ENCODE results near the gene MOGAT3. TPM values are rescaled to one million over a fixed set of nuclear protein-coding genes. Genes with fewer than 3 reads are reported as not detected.

MOGAT3 gene
- total RNA-seq, 2 experiments from 2014 or later, result not detected

DNA sequence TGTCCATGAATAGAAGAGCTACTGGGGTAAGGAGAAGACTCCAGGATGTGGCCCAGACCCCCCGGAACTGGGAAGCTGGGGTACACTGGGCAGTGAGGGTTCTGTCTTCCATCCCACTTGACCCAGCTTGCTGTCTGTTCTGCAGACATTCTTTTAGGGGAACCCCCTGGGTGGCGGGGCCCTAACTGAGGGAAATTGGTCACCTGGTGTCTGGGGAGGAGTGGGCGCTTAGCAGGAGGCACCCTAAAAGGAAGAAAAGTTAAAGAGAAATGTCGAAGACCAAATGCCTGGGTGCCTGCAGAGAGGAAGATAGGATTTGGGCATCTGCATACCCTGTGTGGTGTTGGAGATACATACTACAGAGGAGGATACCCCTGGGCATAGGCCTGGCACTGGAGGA, 45.5 kb downstream of the MOGAT3 start:
- Mint-ChIP-seq H3K27ac (peak overlapping the region; percentile 41), H3K36me3 (ENCODE audit: low read depth) (peaks cover 12% of the 10 kb centered on the region), H3K27me3 (peaks cover 15% of the 10 kb centered on the region), H3K4me1 (peaks cover 19% of the 10 kb centered on the region), H3K4me3 (peak overlapping the region; percentile 82), H3K9me3 (no peaks in the 10 kb centered on the region)
- DNase-seq, result no peak
- ChIA-PET POLR2A (no interaction called here), CTCF (interaction anchor here (0.8 to 3.2 kb wide), 3 partner anchors 10 to 89 kb away, joined by 4 to 17 read pairs (median 4); partner anchors contain the start of gene VGF)

DNA sequence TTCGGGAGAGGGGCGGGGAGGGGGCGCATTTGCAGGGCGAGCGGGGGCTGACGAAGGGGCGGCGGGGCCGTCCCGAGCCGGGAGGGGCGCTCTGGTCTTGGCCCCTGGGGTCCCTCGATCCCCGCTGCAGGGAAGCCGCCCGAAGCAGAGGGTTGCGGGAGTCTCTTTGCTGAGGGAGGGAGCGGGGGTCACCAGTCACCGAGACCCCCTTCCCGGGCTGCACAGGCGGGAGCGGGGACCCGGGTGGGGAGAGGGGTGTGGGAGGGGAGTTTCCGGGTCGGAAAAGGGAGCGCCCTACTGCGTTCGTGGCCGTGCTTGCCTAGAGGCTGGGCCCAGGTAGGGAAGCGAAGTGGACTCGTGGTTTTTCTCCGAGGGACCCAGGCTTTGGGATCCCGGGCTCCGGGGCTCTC, 46.1 kb downstream of the MOGAT3 start:
- POLR2A ChIA-PET, result interaction anchor here (1.0 kb wide), 1 partner anchor 97 kb away, joined by 4 read pairs; no protein-coding TSS in a partner anchor
- Mint-ChIP-seq H3K4me1 (peaks cover 19% of the 10 kb centered on the region), H3K4me3 (peak overlapping the region; percentile 82), H3K27me3 (peaks cover 18% of the 10 kb centered on the region), H3K9me3 (no peaks in the 10 kb centered on the region), H3K27ac (no peak overlapping the region), H3K36me3 (ENCODE audit: low read depth) (peaks cover 12% of the 10 kb centered on the region)
- DNase-seq, result peak; percentile 25
- CTCF ChIA-PET, result interaction anchor here (0.8 to 3.1 kb wide), 4 partner anchors 10 to 89 kb away, joined by 3 to 20 read pairs (median 4); partner anchors contain the start of gene VGF

DNA sequence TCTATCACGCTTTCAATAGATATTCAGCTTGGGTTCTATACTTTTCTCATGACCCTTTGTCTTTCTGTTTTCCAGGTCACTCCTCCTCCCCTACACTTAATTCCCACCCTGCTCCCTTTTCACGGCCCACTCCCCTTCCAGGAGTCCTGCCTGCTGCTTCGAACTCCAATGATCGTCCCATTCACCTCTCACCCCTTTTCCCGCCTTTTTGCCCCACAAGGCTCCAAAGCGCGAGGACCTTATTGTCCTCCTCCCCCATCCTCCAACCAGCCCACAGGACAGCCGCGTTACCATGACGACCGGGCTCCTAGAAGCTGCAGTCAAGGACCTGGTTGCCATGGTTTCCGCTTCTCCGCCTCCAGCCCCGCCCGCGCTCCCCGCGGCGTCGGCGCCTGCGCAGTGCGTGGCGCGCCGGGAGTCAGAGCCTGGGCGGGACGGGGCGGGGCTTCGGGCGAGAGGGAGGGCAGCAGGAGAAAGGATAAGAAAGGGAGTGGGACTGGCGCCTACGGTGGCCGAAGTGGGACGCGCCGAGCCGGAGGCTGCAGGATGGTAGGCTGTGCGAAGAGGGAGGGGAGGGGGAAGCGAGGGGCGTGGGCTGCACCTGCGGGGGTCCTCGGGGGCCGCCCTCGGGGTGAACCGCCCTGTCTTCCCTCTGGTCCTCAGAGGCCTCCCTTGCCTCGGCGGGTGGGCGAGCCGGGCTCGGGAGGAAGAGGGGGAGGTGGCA, 46.7 kb downstream of the MOGAT3 start, which contains the start of gene AP1S1:
AP1S1 (plus strand) TSS at position 508 of the 724 bp plus-strand sequence; CDS start at position 547, 39 bp downstream.
- Mint-ChIP-seq H3K4me3 (peak within 1 kb of the TSS; percentile 82), H3K36me3 (ENCODE audit: low read depth) (peaks cover 9% of the 10 kb centered on the region), H3K4me1 (peaks cover 19% of the 10 kb centered on the region), H3K9me3 (no peaks in the 10 kb centered on the region), H3K27me3 (peaks cover 23% of the 10 kb centered on the region), H3K27ac (peak within 1 kb of the TSS; percentile 55)
- CTCF ChIA-PET, result interaction anchor here (0.8 to 3.1 kb wide), 3 partner anchors 10 to 90 kb away, joined by 3 to 20 read pairs (median 4); no protein-coding TSS in a partner anchor
- DNase-seq, result peak; percentile 96
- POLR2A ChIA-PET, result interaction anchor here (1.0 kb wide), 1 partner anchor 98 kb away, joined by 4 read pairs; no protein-coding TSS in a partner anchor

DNA sequence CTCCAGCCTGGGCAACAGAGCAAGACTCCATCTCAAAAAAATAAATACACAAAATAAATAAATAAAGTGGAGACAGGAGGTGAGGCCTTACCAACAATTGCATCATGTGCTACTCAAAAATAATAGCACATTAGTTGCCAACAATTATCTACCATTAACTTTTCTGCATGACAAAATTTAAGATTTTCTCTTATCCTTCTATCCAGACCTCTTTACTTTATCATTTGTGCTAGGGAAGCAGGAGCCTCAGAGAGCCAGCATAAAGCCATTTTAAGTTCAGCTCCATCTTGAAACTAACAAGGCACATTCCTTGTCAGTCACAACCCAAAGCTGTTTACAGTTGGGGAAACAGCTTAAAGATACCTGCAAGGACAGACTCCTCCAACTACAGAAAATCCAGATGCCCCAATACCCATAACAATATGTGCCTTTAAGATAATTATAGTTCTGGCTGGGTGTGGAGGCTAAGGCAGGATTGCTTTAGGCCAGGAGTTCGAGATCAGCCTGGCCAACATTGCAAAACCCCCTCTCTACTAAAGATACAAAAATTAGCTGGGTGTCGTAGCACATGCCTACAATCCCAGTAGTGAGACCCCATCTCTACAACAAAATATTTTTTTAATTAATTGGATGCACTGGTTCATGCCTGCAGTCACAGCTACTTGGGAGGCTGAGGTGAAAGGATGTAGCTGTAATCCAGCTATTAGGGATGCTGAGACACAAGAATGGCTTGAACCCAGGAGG, 48.8 kb downstream of the MOGAT3 start:
- Mint-ChIP-seq H3K27ac (no peak overlapping the region), H3K4me3 (no peak overlapping the region), H3K36me3 (ENCODE audit: low read depth) (peaks cover 6% of the 10 kb centered on the region), H3K27me3 (peaks cover 33% of the 10 kb centered on the region), H3K9me3 (no peaks in the 10 kb centered on the region), H3K4me1 (peaks cover 24% of the 10 kb centered on the region)
- POLR2A ChIA-PET, result interaction anchor here (0.6 kb wide), 1 partner anchor 56 kb away, joined by 3 read pairs; no protein-coding TSS in a partner anchor
- CTCF ChIA-PET, result interaction anchor here (1.2 to 3.1 kb wide), 3 partner anchors 8 to 75 kb away, joined by 5 to 20 read pairs (median 6); no protein-coding TSS in a partner anchor
- DNase-seq, result no peak

Small RNA genes within 50 kb of the gene (microRNA-seq; reads per million reads assigned to microRNA genes)
- not detected for gene MIR4653 (ENCODE audit: borderline microRNAs expressed, borderline replicate concordance)

Other genes starting within 250 kb of the MOGAT3 start
- not detected for gene MUC12, start 231.5 kb downstream of the MOGAT3 start, total RNA-seq
- gene MUC17, start 181.0 kb downstream of the MOGAT3 start, total RNA-seq, result not detected
- 10 to 100 TPM; 54.2 to 72.3 TPM for gene TRIM56, start 115.6 kb downstream of the MOGAT3 start, total RNA-seq
- under 1 TPM; 0.05 to 0.27 TPM for gene SERPINE1, start 73.9 kb downstream of the MOGAT3 start, total RNA-seq
- gene AP1S1, start 46.6 kb downstream of the MOGAT3 start, total RNA-seq, result 10 to 100 TPM; 37.9 to 48.2 TPM
- under 1 TPM; 0.15 to 0.22 TPM for gene VGF, start 35.5 kb downstream of the MOGAT3 start, total RNA-seq
- gene NAT16, start 20.7 kb downstream of the MOGAT3 start, total RNA-seq, result not detected
- gene PLOD3, start 16.5 kb upstream of the MOGAT3 start, total RNA-seq, result 10 to 100 TPM; 59.7 to 69.5 TPM
- gene ZNHIT1, start 17.1 kb upstream of the MOGAT3 start, total RNA-seq, result 10 to 100 TPM; 61.6 to 67.4 TPM
- 10 to 100 TPM; 24.2 to 24.3 TPM for gene CLDN15, start 36.8 kb upstream of the MOGAT3 start, total RNA-seq
- 100 to 1,000 TPM in 1 of 2 experiments, 10 to 100 TPM in 1; 87.3 to 103 TPM for gene FIS1, start 44.0 kb upstream of the MOGAT3 start, total RNA-seq
- gene IFT22, start 120.8 kb upstream of the MOGAT3 start, total RNA-seq, result 10 to 100 TPM in 1 of 2 experiments, 1 to 10 TPM in 1; 9.8 to 11.3 TPM
- not detected for gene COL26A1, start 161.8 kb upstream of the MOGAT3 start, total RNA-seq

All from activated CD4-positive, alpha-beta T cell treated with anti-CD3 and anti-CD28 coated beads, Interleukin-2, amount 10 ng/mL, durations not matched to agents 7 days and 5 days (primary cell).